SK-N-SH treated with all-trans-retinoic acid at 6 μM for 48 hours (cell line): ENCODE results near the gene CDH4.

Experiments
- ATAC-seq: fragments of 200-7000 bp; cut with Tn5 transposase; 3 replicates; pipeline ENCODE4 v1.9.1; 2020; ENCODE audit warnings: mild to moderate bottlenecking, moderate library complexity
- ARNTL ChIP-seq: fragments of 450-650 bp; formaldehyde crosslinking; IDR thresholded peaks from 2 replicates; pipeline ENCODE4 v1.5.0; 2020; ENCODE audit warnings: low read depth, mild to moderate bottlenecking, moderate library complexity, borderline replicate concordance
- BACH2 ChIP-seq: fragments of 250-450 bp; sonication (Bioruptor Pico); IDR thresholded peaks from 2 replicates; pipeline ENCODE4 v1.9.0; 2021; ENCODE audit warnings: mild to moderate bottlenecking, borderline replicate concordance
- CREB5 ChIP-seq: fragments of 250-450 bp; sonication (Bioruptor Pico); IDR thresholded peaks from 2 replicates; pipeline ENCODE4 v1.5.1; 2020; ENCODE audit warnings: low read depth, mild to moderate bottlenecking, moderate library complexity
- ESRRG ChIP-seq: fragments of 250-450 bp; sonication (Bioruptor Pico); IDR thresholded peaks from 2 replicates; pipeline ENCODE4 v1.6.1; 2021; ENCODE audit warnings: mild to moderate bottlenecking
- GLIS3 ChIP-seq: fragments of 250-450 bp; sonication (Bioruptor Pico); IDR thresholded peaks from 2 replicates; pipeline ENCODE4 v1.5.0; 2020; ENCODE audit warnings: mild to moderate bottlenecking, moderate library complexity
- ISL1 ChIP-seq: fragments of 250-450 bp; sonication (Bioruptor Pico); IDR thresholded peaks from 2 replicates; pipeline ENCODE4 v2.1.2; 2022; ENCODE audit warnings: mild to moderate bottlenecking, moderate library complexity
- OSR1 ChIP-seq: fragments of 250-450 bp; sonication (Bioruptor Pico); IDR thresholded peaks from 2 replicates; pipeline ENCODE4 v1.8.0; 2022; ENCODE audit warnings: moderate library complexity, mild to moderate bottlenecking, inconsistent platforms
- POU6F1 ChIP-seq: fragments of 250-450 bp; sonication (Bioruptor Pico); IDR thresholded peaks from 2 replicates; pipeline ENCODE4 v1.8.0; 2021; ENCODE audit warnings: low read depth, mild to moderate bottlenecking, moderate library complexity, borderline replicate concordance
- PPARA ChIP-seq: fragments of 250-450 bp; sonication (Bioruptor Pico); IDR thresholded peaks from 2 replicates; pipeline ENCODE4 v1.5.0; 2020; ENCODE audit warnings: mild to moderate bottlenecking, borderline replicate concordance
- RARB ChIP-seq: fragments of 250-450 bp; sonication (Bioruptor Pico); IDR thresholded peaks from 2 replicates; pipeline ENCODE4 v1.8.0; 2021; ENCODE audit warnings: mild to moderate bottlenecking, moderate library complexity
- SNAI2 ChIP-seq: fragments of 250-450 bp; sonication (Bioruptor Pico); IDR thresholded peaks from 2 replicates; pipeline ENCODE4 v1.5.0; 2020; ENCODE audit warnings: mild to moderate bottlenecking, moderate library complexity
- TCF4 ChIP-seq: fragments of 250-450 bp; sonication (Bioruptor Pico); IDR thresholded peaks from 2 replicates; pipeline ENCODE4 v1.8.0; 2021; ENCODE audit warnings: mild to moderate bottlenecking, moderate library complexity, borderline replicate concordance
- TOX ChIP-seq: fragments of 250-450 bp; sonication (Bioruptor Pico); IDR thresholded peaks from 2 replicates; pipeline ENCODE4 v1.8.0; 2021; ENCODE audit warnings: mild to moderate bottlenecking, moderate library complexity, borderline replicate concordance
- TSHZ2 ChIP-seq: fragments of 250-450 bp; sonication (Bioruptor Pico); IDR thresholded peaks from 2 replicates; pipeline ENCODE4 v1.5.0; 2020; ENCODE audit warnings: mild to moderate bottlenecking, moderate library complexity
- ZC3H10 ChIP-seq: fragments of 250-450 bp; sonication (Bioruptor Pico); IDR thresholded peaks from 2 replicates; pipeline ENCODE4 v1.5.1; 2021; ENCODE audit warnings: mild to moderate bottlenecking, moderate library complexity
- ZFP3 ChIP-seq: fragments of 250-450 bp; sonication (Bioruptor Pico); IDR thresholded peaks from 2 replicates; pipeline ENCODE4 v1.5.0; 2020; ENCODE audit warnings: mild to moderate bottlenecking, moderate library complexity
- ZFP30 ChIP-seq: fragments of 450-650 bp; formaldehyde crosslinking; IDR thresholded peaks from 2 replicates; pipeline ENCODE4 v1.5.0; 2022; ENCODE audit warnings: mild to moderate bottlenecking, moderate library complexity
- ZNF565 ChIP-seq: fragments of 450-650 bp; formaldehyde crosslinking; conservative IDR thresholded peaks from 2 replicates; pipeline ENCODE4 v1.5.0; 2020; ENCODE audit warnings: low read depth, mild to moderate bottlenecking, moderate library complexity
- ZNF8 ChIP-seq: fragments of 450-650 bp; formaldehyde crosslinking; IDR thresholded peaks from 2 replicates; pipeline ENCODE4 v1.5.0; 2020; ENCODE audit warnings: mild to moderate bottlenecking, moderate library complexity
- TF ChIP-seq, protein P1 (sequence below): fragments of 250-450 bp; sonication (Bioruptor Pico); IDR thresholded peaks from 2 replicates; pipeline ENCODE4 v1.8.0; 2020; ENCODE audit warnings: mild to moderate bottlenecking, moderate library complexity, borderline replicate concordance
- TF ChIP-seq, protein P2 (sequence below): fragments of 250-450 bp; sonication (Bioruptor Pico); IDR thresholded peaks from 2 replicates; pipeline ENCODE4 v1.5.1; 2021; ENCODE audit warnings: mild to moderate bottlenecking, moderate library complexity

CDH4 gene

GRCh38 chr20:61889659-61890058 is 637.6 kb downstream of the CDH4 start:
- no peak for TF ChIP-seq SNAI2 (CRISPR knock-in tag)
- TF ChIP-seq OSR1: no peak
- TF ChIP-seq, protein P1, sequence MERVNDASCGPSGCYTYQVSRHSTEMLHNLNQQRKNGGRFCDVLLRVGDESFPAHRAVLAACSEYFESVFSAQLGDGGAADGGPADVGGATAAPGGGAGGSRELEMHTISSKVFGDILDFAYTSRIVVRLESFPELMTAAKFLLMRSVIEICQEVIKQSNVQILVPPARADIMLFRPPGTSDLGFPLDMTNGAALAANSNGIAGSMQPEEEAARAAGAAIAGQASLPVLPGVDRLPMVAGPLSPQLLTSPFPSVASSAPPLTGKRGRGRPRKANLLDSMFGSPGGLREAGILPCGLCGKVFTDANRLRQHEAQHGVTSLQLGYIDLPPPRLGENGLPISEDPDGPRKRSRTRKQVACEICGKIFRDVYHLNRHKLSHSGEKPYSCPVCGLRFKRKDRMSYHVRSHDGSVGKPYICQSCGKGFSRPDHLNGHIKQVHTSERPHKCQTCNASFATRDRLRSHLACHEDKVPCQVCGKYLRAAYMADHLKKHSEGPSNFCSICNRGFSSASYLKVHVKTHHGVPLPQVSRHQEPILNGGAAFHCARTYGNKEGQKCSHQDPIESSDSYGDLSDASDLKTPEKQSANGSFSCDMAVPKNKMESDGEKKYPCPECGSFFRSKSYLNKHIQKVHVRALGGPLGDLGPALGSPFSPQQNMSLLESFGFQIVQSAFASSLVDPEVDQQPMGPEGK (CRISPR knock-in tag): no peak
- TF ChIP-seq RARB (CRISPR knock-in tag): no peak
- TF ChIP-seq GLIS3 (CRISPR knock-in tag): no peak
- no peak for TF ChIP-seq TSHZ2
- TF ChIP-seq ZFP3: no peak
- TF ChIP-seq BACH2 (CRISPR knock-in tag): no peak
- no peak for TF ChIP-seq ZNF565
- TF ChIP-seq, protein P2, sequence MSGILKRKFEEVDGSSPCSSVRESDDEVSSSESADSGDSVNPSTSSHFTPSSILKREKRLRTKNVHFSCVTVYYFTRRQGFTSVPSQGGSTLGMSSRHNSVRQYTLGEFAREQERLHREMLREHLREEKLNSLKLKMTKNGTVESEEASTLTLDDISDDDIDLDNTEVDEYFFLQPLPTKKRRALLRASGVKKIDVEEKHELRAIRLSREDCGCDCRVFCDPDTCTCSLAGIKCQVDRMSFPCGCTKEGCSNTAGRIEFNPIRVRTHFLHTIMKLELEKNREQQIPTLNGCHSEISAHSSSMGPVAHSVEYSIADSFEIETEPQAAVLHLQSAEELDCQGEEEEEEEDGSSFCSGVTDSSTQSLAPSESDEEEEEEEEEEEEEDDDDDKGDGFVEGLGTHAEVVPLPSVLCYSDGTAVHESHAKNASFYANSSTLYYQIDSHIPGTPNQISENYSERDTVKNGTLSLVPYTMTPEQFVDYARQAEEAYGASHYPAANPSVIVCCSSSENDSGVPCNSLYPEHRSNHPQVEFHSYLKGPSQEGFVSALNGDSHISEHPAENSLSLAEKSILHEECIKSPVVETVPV (CRISPR knock-in tag): no peak
- TF ChIP-seq ARNTL (CRISPR knock-in tag): no peak
- TF ChIP-seq POU6F1 (CRISPR knock-in tag): no peak
- no peak for TF ChIP-seq TCF4 (CRISPR knock-in tag)
- no peak for TF ChIP-seq ZC3H10 (CRISPR knock-in tag)
- no peak for TF ChIP-seq ISL1 (CRISPR knock-in tag)
- TF ChIP-seq, all 23 proteins: peak for 0
- no peak for ATAC-seq

DNA sequence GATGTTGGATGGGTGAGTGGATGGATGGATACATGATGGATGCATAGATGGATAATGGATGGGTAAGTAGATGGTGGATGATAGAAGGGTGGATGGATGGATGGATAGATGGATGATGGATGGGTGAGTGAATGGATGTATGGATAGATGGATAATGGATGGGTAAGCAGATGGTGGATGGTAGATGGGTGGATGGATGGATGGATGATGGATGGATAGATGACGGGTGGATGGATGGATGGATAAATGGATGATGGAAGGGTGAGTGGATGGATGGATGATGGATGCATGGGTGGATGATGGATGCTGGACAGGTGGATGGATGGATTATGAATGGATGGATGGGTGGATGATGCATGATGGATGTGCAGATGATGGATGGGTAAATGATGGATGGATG is 638.1 kb downstream of the CDH4 start:
- no peak for ATAC-seq
- TF ChIP-seq RARB (CRISPR knock-in tag): no peak
- no peak for TF ChIP-seq ESRRG (CRISPR knock-in tag)
- no peak for TF ChIP-seq ARNTL (CRISPR knock-in tag)
- TF ChIP-seq TOX (CRISPR knock-in tag): no peak
- TF ChIP-seq ZFP3: no peak
- TF ChIP-seq TCF4 (CRISPR knock-in tag): no peak
- TF ChIP-seq GLIS3 (CRISPR knock-in tag): no peak
- no peak for TF ChIP-seq ZNF8 (CRISPR knock-in tag)
- TF ChIP-seq, protein P1 (CRISPR knock-in tag): no peak
- no peak for TF ChIP-seq ZFP30 (CRISPR knock-in tag)
- TF ChIP-seq CREB5 (CRISPR knock-in tag): no peak
- no peak for TF ChIP-seq POU6F1 (CRISPR knock-in tag)
- TF ChIP-seq ZNF565: no peak
- no peak for TF ChIP-seq PPARA (CRISPR knock-in tag)
